HG02642 (cell line): Measurements from ENCODE around the gene ADAM19.

Source experiments
- ATAC-seq: cut with Tn5 transposase; IDR thresholded peaks from one replicate; pipeline ENCODE4 v1.9.1; 2021; ENCODE audit warnings: mild to moderate bottlenecking; ENCODE audit not compliant: unreplicated experiment, poor library complexity

ADAM19 gene

DNA sequence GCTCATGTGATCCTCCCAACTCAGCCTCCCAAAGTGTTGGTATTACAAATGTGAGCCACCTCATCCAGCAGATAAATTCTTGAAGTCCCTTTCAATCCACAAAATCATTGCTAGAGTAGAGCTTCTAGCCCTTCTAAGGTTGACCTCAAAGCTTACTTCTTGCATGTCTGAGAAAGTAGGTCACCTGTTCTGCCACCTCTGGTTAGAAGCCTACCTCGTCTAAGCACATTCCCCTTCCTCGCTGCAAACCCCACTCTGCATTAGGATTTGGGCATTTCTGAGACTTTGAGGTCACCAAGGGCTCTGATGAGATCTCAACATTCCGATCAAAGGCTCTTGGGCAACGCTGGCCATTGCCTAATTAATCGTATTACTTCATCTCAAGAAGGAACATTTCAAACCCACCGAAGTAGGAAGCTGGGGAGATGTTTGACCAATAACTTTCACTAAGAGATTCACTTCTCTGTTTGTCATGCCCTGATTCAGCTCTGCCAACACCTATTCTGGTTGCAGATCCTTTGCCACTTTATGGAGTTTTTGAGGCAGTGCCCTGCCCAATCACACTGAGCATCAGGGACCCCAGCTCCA is 8.6 kb downstream of the ADAM19 start:
- ATAC-seq = no peak

- no peak for ATAC-seq
These were observed 11.5 kb downstream of the ADAM19 start for GRCh38 chr5:157563929-157564716.

- no peak for ATAC-seq
These were observed 12.1 kb downstream of the ADAM19 start for GRCh38 chr5:157563373-157563928.

GRCh38 chr5:157562111-157562581 is 13.4 kb downstream of the ADAM19 start:
- no peak for ATAC-seq

GRCh38 chr5:157561110-157561509 is 14.5 kb downstream of the ADAM19 start:
- no peak for ATAC-seq

- ATAC-seq = no peak
These were observed 16.3 kb downstream of the ADAM19 start for GRCh38 chr5:157559301-157559700.

GRCh38 chr5:157558681-157559080 is 16.9 kb downstream of the ADAM19 start:
- ATAC-seq = no peak

- ATAC-seq = no peak
These were observed 17.5 kb downstream of the ADAM19 start for GRCh38 chr5:157558041-157558595.

- ATAC-seq = no peak
These were observed 18.8 kb downstream of the ADAM19 start for GRCh38 chr5:157556615-157557418.

DNA sequence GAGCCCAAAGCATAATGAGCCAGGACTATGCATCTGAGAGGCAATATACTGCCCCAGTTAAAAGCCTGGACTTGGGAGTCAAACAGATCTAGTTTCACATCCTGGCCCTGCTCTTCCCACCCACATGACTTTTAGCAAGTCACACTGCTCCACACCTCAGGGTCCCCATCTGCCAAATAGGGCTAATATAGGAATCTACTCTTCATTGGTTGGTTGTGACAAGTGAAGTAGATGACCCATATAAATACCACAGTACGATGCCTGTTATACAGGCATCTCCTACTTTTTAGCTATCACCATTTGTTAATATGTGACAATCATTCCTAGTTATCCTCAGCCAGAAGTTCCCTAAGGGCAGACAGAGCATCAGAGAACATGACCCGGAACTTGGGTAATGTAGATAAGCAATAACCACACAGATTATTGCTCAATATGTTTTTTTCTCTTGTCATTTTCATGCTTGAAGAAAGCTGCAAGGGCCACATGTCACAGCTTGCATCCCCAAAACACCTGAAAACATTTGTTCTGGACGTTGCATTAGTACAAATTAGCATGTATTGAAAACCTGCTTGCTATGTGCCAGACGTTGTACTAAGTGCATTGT is 20.4 kb downstream of the ADAM19 start:
- ATAC-seq = no peak

DNA sequence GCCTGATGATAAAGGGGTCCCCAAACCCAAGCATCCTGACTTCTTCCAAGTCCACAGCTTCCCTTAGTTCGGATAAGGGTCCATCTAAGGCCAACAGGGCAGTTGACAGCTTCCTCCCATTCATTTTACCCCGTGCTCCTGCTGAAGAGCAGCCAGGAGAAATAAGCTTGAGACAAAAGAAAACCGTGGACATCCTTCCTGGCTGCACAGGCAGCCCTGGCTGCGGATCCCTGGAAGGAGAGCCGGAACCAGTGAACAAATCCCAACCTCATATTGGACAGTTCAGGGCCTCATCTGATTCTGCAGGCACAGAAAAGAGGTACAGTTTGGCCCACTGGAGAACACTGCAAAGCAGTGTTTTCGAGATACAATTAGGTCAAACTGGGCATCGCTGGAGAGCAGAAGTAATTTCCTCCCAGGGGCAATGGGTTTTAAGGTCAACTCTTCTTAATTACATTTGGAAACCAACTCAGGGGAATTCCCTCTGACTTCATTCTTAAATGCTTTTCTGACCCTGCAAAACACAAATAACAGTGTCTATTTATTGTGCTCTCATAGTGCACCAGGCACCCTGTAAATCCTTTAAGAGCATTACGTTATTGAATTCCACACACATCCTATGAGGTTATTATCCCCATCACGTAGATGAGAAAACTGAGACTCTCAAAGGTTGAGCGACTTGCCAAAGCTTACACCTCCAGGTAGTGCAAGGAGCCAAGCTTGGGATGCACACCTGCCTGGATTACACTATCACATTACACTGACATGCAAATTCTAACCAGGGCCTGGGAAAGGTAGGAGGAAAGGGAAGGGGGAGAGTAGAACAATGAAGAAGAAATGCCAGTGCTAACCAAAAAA is 21.2 kb downstream of the ADAM19 start:
- no peak for ATAC-seq

DNA sequence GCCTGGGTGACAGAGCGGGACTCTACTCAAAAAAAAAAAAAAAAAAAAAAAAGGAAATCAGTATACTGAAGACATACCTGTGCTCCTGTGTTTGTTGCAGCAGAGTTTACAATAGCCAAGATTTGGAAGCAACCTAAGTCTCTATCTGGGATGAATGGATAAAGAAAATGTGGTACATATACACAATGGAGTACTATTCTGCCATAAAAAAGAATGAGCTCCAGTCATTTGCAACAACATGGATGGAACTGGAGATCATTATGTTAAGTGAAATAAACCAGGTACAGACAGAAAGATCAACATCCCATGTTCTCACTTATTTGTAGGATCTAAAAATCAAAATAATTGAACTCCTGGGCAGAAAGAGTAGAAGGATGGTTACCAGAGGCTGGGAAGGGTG is 22.9 kb downstream of the ADAM19 start:
- ATAC-seq = no peak

GRCh38 chr5:157550663-157551062 is 24.9 kb downstream of the ADAM19 start:
- no peak for ATAC-seq

DNA sequence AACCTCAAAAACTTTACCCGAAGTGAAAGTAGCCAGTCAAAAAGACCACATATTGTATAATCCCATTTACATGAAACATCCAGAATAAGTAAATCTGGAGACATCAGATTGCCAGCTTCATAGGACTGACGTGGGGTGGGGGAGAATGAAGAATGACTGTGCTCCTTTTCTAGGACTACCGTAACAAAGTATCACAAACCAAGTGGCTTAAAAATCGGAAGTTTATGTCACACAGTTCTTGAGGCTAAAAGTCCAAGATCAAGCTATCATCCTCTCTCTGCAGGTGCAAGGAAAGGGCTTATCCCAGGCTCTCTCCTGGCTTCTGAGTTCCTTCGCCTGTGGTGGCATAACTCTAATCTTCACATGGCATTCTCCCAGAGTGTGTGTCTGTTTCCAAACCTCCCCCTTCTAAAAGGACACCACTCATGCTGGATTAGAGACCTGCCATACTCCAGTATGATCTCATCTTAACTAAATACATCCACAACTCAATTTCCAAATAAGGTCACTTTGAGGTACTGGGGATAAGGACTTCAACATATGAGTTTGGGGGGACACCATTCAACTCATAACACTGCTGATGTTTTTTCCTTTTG is 25.5 kb downstream of the ADAM19 start:
- no peak for ATAC-seq

GRCh38 chr5:157549283-157549629 is 26.3 kb downstream of the ADAM19 start:
- no peak for ATAC-seq

GRCh38 chr5:157548513-157549282 is 26.9 kb downstream of the ADAM19 start:
- no peak for ATAC-seq

DNA sequence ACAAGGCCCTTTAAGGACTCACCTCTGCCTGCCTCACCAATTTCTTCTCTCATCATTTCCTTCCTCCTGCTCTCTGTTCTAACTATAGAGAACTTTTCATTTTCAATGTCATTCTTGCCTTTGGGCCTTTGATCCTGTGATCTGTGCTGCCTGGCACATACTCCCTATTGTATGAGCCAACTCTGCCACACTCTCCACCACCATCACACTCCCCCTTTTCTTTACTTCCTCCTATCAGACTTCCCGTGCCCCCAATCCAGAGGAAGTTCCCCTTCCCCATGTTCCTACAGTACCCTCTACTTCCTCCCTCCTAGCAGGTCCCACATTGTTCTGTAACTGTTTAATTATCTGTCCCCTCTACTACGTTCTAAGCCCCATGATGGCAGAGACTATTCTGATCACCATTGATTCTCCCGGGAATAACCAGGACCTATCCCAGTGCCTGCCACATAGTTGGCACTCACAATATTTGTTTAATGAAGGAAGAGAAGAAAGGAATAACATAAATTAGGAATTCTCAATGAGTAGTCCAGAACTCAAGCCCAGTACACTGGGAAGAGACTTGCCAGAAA is 27.5 kb downstream of the ADAM19 start:
- ATAC-seq = no peak
